ENCODE data around the gene DAAM1.

Gene DAAM1

DNA sequence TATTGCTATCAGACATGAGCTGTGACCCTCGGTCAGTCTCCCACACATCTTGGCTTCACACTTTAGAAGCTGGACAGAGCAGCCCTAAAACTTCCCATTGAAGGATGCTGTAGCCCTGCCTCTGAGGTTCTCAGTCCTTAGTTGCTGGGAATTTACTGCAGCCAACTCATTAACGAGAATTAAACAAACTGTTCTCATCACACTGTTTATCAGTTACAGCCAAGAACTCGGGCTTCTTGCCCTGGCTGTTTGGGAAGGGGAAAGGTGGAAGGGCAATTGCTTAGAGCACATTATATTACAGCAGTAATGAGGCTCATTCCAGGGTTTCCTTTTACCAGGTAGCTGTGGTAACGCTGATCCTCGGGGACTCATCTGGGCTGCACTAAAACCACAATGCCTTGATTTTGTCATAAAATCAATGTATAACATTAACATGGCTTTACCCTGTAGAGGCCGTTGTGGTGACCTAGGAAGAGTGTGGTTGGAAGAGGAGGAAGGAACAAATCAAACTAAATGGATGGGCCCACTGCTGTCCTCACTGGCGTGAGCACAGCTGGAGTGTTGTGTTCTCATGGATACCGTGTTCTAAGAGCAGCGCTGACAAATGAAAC lies 189.6 kb downstream of the DAAM1 start:
- no peak for DNase-seq

GRCh38 chr14:59389936-59390335 lies 201.5 kb downstream of the DAAM1 start:
- DNase-seq = no peak

GRCh38 chr14:59391388-59391787 lies 202.9 kb downstream of the DAAM1 start:
- no peak for DNase-seq

DNA sequence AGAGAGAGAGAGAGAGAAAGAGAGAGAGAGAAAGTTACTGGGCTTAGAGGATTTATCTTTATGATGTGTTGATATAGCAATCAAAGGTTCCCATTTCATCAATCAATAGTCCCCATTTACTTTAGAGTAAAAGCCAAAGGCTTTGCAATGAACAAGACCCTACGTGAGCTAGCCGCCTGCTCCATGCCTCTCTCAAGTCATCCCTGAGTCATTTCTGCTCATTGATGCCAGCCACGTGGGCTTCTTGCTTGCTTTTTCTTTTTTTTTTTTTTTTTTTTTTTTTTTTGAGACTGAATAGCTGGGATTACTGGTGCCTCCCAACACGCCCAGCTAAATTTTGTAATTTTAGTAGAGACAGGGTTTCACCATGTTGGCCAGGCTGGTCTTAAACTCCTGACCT lies 205.8 kb downstream of the DAAM1 start:
- no peak for DNase-seq

GRCh38 chr14:59395672-59396071 lies 207.2 kb downstream of the DAAM1 start:
- no peak for DNase-seq

- no peak for DNase-seq
Measured at GRCh38 chr14:59398841-59399240, 210.4 kb downstream of the DAAM1 start.

DNA sequence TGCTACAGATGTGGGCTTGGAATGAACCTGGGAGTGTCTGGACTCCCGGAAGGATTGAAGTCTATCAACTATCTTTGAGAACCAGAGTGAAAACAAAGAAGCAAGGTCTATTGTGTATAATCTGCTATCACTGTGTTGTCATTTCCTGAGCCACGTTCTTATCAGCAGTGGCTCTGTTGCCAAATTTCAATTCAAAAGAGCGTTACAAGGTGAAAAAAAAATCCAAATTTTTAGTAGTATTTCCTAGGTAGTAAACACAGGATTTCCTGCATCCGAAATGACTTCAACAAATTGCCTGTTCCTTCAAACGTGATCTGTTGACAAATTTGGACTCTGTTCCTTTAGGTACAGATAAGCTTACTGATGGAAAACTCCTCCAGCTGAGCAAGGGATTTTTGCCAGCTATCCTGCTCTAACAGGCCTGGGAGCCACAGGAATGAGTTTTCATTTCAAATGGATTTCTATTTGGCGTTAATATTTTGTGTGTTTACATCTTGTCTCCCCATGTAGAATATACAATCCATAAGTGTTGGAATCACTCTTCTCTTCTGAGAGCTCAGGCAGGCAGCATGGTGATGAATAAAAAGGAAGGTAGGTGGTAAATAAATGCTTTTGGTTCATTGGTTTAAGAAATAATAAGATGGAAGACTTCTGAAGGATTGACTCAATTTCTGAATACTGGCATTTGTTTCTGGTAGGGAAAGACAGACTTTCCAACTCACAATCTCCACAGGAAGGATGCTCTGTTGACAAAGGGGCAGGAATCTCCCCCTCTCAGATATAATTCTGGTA lies 218.2 kb downstream of the DAAM1 start:
- DNase-seq = no peak

GRCh38 chr14:59407246-59408010 lies 219.0 kb downstream of the DAAM1 start:
- DNase-seq = no peak

DNA sequence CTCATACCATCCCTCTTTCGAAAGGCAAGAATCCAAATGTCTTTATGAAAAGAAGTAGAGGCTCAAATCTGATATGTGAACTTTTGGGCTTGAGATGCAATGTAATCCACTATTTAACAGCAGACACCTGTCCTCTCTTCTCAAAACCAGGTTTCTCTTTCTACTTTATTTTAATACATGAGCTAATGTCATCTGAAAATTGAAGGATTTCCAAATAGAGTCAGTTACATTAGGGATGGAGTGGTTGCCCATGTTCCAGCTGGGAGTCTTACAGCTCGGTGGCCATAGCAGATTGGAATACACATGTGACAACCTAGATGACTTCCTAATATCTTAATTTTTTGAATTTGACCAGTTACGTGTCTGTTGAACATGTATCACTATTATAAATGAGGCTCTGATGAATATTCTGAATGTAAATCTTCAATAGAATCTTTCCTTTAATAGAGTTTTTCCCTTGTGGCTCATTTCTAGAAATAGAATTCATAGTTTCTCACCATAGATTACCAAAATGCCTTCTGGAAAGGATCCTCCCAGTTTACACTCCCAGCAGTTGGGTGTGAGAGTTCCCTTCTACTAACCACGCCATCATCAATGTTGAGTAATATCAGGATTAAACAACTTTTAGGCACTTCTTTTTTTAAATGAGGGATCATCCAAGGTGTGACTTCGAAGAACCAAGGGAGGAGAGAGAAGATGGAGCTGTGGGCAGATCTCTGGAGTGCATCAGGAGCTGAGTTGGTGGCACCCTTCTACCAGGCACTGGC lies 227.6 kb downstream of the DAAM1 start:
- no peak for DNase-seq

- DNase-seq = no peak
Measured at GRCh38 chr14:59417311-59417710, 228.8 kb downstream of the DAAM1 start.

- no peak for DNase-seq
Measured at GRCh38 chr14:59419303-59419702, 230.8 kb downstream of the DAAM1 start.

All from NCI-H1417 treated with DMSO at 0.1 percent for 48 hours (cell line).